ENCODE results near the gene USP34. TPM values are rescaled to one million over a fixed set of nuclear protein-coding genes. Genes with fewer than 3 reads are reported as not detected.

The USP34 gene
- total and polyA plus RNA-seq, 8 donors, result 86.5 to 191 (median 158) TPM

DNA sequence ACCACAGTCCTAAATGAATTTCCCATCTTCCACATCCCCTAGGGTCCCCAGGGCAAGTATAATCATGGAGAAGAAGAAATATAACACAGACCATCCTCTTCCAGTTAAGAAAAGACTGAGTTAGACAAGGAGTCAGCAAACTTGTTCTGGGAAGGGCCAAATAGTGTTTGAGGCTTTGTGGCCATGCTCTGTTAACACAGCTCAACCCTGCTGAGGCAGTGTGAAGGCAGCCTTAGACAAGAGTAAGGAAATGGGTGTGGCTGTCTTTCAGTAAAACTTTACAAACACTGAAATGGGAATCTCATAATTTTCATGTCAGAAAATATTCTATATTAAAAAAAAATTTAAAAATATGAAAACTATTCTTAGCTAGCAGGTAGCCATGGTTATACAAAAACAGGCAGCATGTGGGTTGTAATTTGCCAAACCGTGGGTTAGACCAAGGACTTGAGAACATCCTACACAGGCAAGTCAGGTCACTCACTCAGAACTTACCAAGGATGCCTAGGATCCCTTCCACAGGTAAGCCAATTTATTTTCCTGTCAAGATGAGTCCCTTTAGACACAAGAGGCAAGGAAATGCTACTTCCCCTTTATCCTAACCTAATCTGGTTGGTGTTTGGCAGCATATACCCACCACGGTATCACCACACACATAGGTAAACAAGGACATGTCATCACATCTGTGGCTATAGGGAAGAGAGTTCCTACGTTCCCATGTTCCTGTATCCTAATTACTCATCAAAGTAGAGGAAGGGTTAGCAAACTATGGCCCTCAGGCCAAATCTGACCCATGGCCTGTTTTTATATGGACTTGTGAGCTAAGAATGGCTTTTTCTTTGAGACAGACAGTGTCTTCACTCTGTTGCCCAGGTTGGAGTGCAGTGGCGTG is 277.0 kb downstream of the USP34 start:
- intact Hi-C loops (cut with DNase I), result no loop called here
- peak; percentile 56 for ATAC-seq

DNA sequence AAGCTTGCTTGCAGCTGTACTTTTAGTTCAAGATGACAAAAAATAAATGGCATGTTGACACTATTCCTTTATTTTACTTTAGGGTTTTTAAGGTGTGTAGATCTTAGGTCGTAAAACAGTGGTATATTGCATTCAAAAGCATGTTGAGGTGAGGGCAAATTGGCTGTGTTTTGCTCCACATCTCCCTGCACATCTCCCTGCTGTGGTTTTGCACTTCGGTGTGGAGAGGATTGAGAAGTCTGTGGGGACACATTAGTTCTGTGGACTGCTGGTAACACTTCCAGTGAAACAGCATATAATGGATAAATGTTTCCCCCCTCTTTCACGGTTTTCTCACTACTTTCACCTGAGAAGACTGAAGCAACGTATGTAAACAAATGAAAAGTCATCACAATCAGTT is 283.8 kb downstream of the USP34 start:
- Histone ChIP-seq H3K27ac (no peak overlapping the region), H3K9me3 (no peaks in the 10 kb centered on the region), H3K36me3 (peaks cover 7 to 100% of the 10 kb centered on the region in 2 donors), H3K27me3 (no peaks in the 10 kb centered on the region), H3K4me1 (peaks cover 0 to 5% of the 10 kb centered on the region in 2 donors), H3K4me3 (no peak overlapping the region)
- intact Hi-C loops (cut with DNase I), result no loop called here
- TF ChIP-seq, protein P1, sequence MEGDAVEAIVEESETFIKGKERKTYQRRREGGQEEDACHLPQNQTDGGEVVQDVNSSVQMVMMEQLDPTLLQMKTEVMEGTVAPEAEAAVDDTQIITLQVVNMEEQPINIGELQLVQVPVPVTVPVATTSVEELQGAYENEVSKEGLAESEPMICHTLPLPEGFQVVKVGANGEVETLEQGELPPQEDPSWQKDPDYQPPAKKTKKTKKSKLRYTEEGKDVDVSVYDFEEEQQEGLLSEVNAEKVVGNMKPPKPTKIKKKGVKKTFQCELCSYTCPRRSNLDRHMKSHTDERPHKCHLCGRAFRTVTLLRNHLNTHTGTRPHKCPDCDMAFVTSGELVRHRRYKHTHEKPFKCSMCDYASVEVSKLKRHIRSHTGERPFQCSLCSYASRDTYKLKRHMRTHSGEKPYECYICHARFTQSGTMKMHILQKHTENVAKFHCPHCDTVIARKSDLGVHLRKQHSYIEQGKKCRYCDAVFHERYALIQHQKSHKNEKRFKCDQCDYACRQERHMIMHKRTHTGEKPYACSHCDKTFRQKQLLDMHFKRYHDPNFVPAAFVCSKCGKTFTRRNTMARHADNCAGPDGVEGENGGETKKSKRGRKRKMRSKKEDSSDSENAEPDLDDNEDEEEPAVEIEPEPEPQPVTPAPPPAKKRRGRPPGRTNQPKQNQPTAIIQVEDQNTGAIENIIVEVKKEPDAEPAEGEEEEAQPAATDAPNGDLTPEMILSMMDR (IDR thresholded peaks at IDR 0.05), result no peak
- DNase-seq, result no peak
- ATAC-seq, result no peak

More for the DNA sequence above, 277.0 kb downstream of the USP34 start:
- no peak overlapping the region for H3K27ac ChIP-seq
- H3K36me3 ChIP-seq, result peaks cover 0 to 69% of the 10 kb centered on the region in 2 donors
- no peaks in the 10 kb centered on the region for H3K9me3 ChIP-seq
- DNase-seq, result no peak
- TF ChIP-seq, protein P1 (IDR thresholded peaks at IDR 0.05), result no peak
- no peak overlapping the region for H3K4me3 ChIP-seq
- H3K4me1 ChIP-seq, result peaks cover 0 to 4% of the 10 kb centered on the region in 2 donors
- no peaks in the 10 kb centered on the region for H3K27me3 ChIP-seq

DNA sequence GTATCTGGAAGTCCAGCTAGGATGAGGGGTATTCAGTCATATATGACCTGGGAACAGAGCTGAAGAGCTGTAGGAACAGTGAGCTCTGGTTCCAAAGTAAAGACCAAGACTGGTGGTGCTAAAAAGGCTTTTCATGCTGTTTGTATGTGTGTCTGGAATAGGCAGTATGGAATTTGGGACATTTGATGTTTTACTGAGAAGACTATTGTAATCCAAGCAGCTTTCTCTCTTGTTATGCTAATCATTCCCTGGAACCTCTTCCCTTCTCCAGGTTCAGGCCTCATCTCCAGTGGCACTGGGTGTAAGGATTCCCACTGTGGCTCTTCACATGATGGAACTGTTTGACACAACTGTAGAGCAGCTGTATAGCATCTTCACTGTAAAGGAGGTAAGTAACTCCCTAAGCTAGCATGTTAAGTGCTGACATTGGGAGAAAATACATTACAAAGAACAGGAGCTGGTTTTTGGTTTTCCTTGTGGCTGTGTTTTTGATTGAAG is 285.6 kb downstream of the USP34 start:
- H3K4me1 ChIP-seq, result peaks cover 5 to 22% of the 10 kb centered on the region in 2 donors
- no peak overlapping the region for H3K4me3 ChIP-seq
- no peak overlapping the region for H3K27ac ChIP-seq
- no peak for DNase-seq
- intact Hi-C loops (cut with DNase I), result no loop called here
- no peak for ATAC-seq
- no peaks in the 10 kb centered on the region for H3K27me3 ChIP-seq
- peaks cover 7 to 100% of the 10 kb centered on the region in 2 donors for H3K36me3 ChIP-seq
- TF ChIP-seq, protein P1 (IDR thresholded peaks at IDR 0.05), result no peak
- H3K9me3 ChIP-seq, result no peaks in the 10 kb centered on the region

DNA sequence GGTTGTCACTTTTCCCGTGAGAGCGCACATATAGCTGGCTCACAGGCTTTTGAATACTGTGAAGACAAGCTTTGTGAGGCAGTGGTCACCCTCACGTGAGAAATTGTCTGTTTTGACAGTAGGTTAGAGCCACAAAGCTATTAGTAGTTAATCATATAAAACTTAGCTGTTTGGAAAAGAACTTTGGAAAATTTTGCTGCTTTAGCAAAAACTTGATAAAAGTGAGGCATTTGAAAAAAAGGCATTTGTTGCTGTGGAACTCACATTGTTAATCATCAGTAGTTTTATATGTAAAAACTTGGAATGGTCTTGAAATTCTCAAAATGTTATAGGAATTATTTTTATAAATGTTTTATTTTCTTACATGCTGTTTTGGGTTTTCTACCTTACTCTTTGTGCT is 286.6 kb downstream of the USP34 start:
- intact Hi-C loops (cut with DNase I), result no loop called here
- H3K36me3 ChIP-seq, result peaks cover 7 to 96% of the 10 kb centered on the region in 2 donors

DNA sequence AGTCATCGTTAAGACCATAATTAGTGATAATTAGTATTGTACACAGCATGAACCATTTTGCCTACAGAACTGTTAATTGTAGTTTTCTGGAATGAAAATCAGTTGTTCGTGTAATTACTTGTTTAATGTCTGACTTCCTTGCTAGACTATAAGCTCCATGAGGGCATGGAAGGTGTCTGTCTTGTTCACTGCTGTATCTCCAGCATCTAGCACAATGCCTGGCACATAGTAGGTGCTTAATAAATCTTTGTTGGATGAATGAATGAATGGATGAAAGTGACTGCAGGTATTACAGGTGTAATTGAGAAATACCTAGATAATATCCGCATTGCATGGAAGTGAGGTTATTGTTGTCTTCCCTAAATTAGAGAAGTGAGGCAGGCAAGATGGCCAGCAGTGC is 287.1 kb downstream of the USP34 start:
- intact Hi-C loops (cut with DNase I), result no loop called here
- DNase-seq, result no peak
- Histone ChIP-seq H3K4me3 (no peak overlapping the region), H3K9me3 (no peaks in the 10 kb centered on the region), H3K36me3 (peaks cover 7 to 91% of the 10 kb centered on the region in 2 donors), H3K27me3 (no peaks in the 10 kb centered on the region), H3K27ac (no peak overlapping the region), H3K4me1 (peaks cover 17 to 37% of the 10 kb centered on the region in 2 donors)
- ATAC-seq, result no peak
- TF ChIP-seq, protein P1 (IDR thresholded peaks at IDR 0.05), result no peak

More for the DNA sequence above, 286.6 kb downstream of the USP34 start:
- Histone ChIP-seq H3K4me1 (peaks cover 12 to 33% of the 10 kb centered on the region in 2 donors), H3K27me3 (no peaks in the 10 kb centered on the region), H3K9me3 (no peaks in the 10 kb centered on the region), H3K27ac (no peak overlapping the region), H3K4me3 (no peak overlapping the region)
- TF ChIP-seq, protein P1 (IDR thresholded peaks at IDR 0.05), result no peak
- DNase-seq (no peak), ATAC-seq (no peak)

Data from left lung (tissue), 10 donors.